ENCODE data around the gene COL1A2. TPM values are rescaled to one million over a fixed set of nuclear protein-coding genes. Genes with fewer than 3 reads are reported as not detected.

Gene COL1A2
- total and polyA plus RNA-seq, 2 of the 8 experiments (the other 6 are each of a cell fraction or from before 2014, with no cell fraction given): 45.2 to 87.2 TPM

DNA sequence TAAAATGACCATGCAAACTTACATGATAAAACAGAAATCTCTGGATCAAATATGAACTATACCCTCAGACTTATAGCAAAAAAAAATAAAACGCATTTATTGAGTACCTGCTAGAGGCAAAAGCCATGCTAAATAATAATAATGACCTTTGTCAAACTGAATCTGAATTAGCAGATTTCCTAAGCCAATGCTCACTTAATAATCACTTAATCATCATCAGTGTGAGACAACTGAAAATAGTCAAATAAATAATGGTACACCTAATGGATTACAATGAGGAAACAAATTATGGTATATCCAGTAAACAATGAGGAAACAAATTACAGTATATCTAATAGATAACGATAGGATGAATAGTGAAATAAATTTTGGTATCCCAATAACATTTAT lies 37.6 kb downstream of the COL1A2 start:
- Histone ChIP-seq H3K4me2 (ENCODE audit: insufficient read depth in 1 of 2, low read depth in 2 of 2, low read length in 2 of 2) (no peak overlapping the region), H2BK5ac (ENCODE audit: low read depth, low read length) (no peak overlapping the region), H3K4ac (replicated peaks; ENCODE audit: insufficient read length, low read depth, low read length) (no peak overlapping the region), H3K23ac (ENCODE audit: insufficient read length) (no peak overlapping the region), H2BK12ac (ENCODE audit: low read depth, low read length) (no peak overlapping the region), H3K79me1 (ENCODE audit: low read depth, low read length) (no peaks in the 10 kb centered on the region), H4K20me1 (replicated peaks in 1 of 2; ENCODE audit: control insufficient read depth in 1 of 2, insufficient read depth in 2 of 2, low read length in 2 of 2) (no peaks in the 10 kb centered on the region), H3K4me1 (replicated peaks in 1 of 4; ENCODE audit: control insufficient read depth in 3 of 4, insufficient read depth in 4 of 4, low read length in 3 of 4) (no peaks in the 10 kb centered on the region), H2BK15ac (ENCODE audit: low read length) (no peak overlapping the region), H3K27ac (ENCODE audit: low read depth, low read length) (no peak overlapping the region), H4K91ac (replicated peaks; ENCODE audit: insufficient read length, low read length) (no peak overlapping the region), H3K79me2 (ENCODE audit: control insufficient read depth in 1 of 2, insufficient read depth in 2 of 2, low read length in 2 of 2) (no peaks in the 10 kb centered on the region), H2BK20ac (ENCODE audit: low read length) (no peak overlapping the region), H3K14ac (ENCODE audit: insufficient read length) (no peak overlapping the region), H3K27me3 (replicated peaks in 1 of 4; ENCODE audit: control insufficient read depth in 3 of 4, extremely low read depth in 1 of 4, insufficient read depth in 3 of 4, low read length in 3 of 4) (no peaks in the 10 kb centered on the region), H3K9me3 (ENCODE audit: insufficient read depth in 2 of 2, low read depth in 1 of 2, low read length in 1 of 2) (no peaks in the 10 kb centered on the region), H3K9ac (replicated peaks in 1 of 4; ENCODE audit: extremely low read depth in 1 of 4, low read depth in 3 of 4, low read length in 3 of 4) (no peak overlapping the region), H4K8ac (ENCODE audit: extremely low read depth, insufficient read depth, low read length) (no peak overlapping the region), H2AFZ (ENCODE audit: low read length) (no peak overlapping the region), H3K56ac (replicated peaks; ENCODE audit: insufficient read length, low read depth, low read length) (no peak overlapping the region), H3K18ac (ENCODE audit: extremely low read depth, low read length) (no peak overlapping the region), H2AK5ac (ENCODE audit: low read depth, low read length) (no peak overlapping the region), H2BK120ac (replicated peaks; ENCODE audit: low read depth, low read length) (no peak overlapping the region), H3K36me3 (ENCODE audit: control insufficient read depth in 2 of 4, insufficient read depth in 4 of 4, low read length in 3 of 4) (peaks cover 7 to 29% (median 18%) of the 10 kb centered on the region in 4 experiments), H3K23me2 (ENCODE audit: low read depth, low read length) (no peaks in the 10 kb centered on the region), H4K5ac (ENCODE audit: insufficient read length, low read depth, low read length) (no peak overlapping the region), H3K4me3 (ENCODE audit: extremely low read depth in 1 of 4, insufficient read depth in 2 of 4, low read depth in 3 of 4, low read length in 4 of 4) (no peak overlapping the region)
- DNase-seq (ENCODE audit: low read depth in 1 of 2, low spot score in 2 of 2) (no peak), FAIRE-seq (no peak)
- ChIA-PET POLR2A (ENCODE audit: partially characterized antibody) (no interaction called here), CTCF (ENCODE audit: partially characterized antibody) (interaction anchor here (0.6 to 2.2 kb wide), 7 partner anchors 10 to 216 kb away, joined by 3 to 17 read pairs (median 5); partner anchors contain the start of gene COL1A2)
- no peak for TF ChIP-seq GABPA (IDR thresholded peaks at IDR 0.05; ENCODE audit: borderline replicate concordance, insufficient read depth, low read length)
- no peak for TF ChIP-seq RXRA (IDR thresholded peaks at IDR 0.05; ENCODE audit: insufficient read depth, low read depth, low read length)
- TF ChIP-seq SP2 (IDR thresholded peaks at IDR 0.05; ENCODE audit: low read length): no peak
- WGBS, 2 experiments (ENCODE audit: extremely low coverage in 1 of 2, insufficient coverage in 1 of 2, insufficient read length in 1 of 2, insufficient replicate concordance in 2 of 2, low coverage in 1 of 2, low lambda C conversion rate in 2 of 2, missing lambda C conversion rate in 1 of 2): 82% methylated on average over 2 of the region's 2 CpGs; no CpG with 5 or more reads in 1 of the 2 experiments
